GM21367 (cell line): ENCODE measurements around the gene PPP1R3D.
"Not testable (repeated sequence)": the region's sequence is repeated elsewhere in the genome, so short reads cannot be mapped to it uniquely, and the experiment has no call there.

Source experiments
- ATAC-seq: cut with Tn5 transposase; IDR thresholded peaks from one replicate; pipeline ENCODE4 v1.9.1; 2021; ENCODE audit not compliant: unreplicated experiment

The PPP1R3D gene

GRCh38 chr20:59925359-59925758 is 14.7 kb downstream of the PPP1R3D start:
- ATAC-seq: no peak

GRCh38 chr20:59923514-59923913 is 16.6 kb downstream of the PPP1R3D start:
- ATAC-seq: no peak

- ATAC-seq: no peak
These were observed 19.2 kb downstream of the PPP1R3D start for GRCh38 chr20:59920944-59921343.

GRCh38 chr20:59912609-59913008 is 27.5 kb downstream of the PPP1R3D start:
- no peak for ATAC-seq

GRCh38 chr20:59911041-59911440 is 29.1 kb downstream of the PPP1R3D start:
- ATAC-seq: no peak

- ATAC-seq: no peak
These were observed 31.2 kb downstream of the PPP1R3D start for GRCh38 chr20:59908855-59909254.

GRCh38 chr20:59903621-59904020 is 36.5 kb downstream of the PPP1R3D start:
- ATAC-seq: no peak

GRCh38 chr20:59902470-59902869 is 37.6 kb downstream of the PPP1R3D start:
- no peak for ATAC-seq

- ATAC-seq: no peak
These were observed 44.2 kb downstream of the PPP1R3D start for GRCh38 chr20:59895908-59896307.

GRCh38 chr20:59891581-59891980 is 48.5 kb downstream of the PPP1R3D start:
- ATAC-seq: no peak

GRCh38 chr20:59890035-59890434 is 50.1 kb downstream of the PPP1R3D start:
- not testable (repeated sequence) for ATAC-seq

- no peak for ATAC-seq
These were observed 52.1 kb downstream of the PPP1R3D start for GRCh38 chr20:59888050-59888449.
